GM18861 (cell line): ENCODE data around the gene MAPKAP1.

Experiments
- ATAC-seq: cut with Tn5 transposase; IDR thresholded peaks from one replicate; pipeline ENCODE4 v1.9.1; 2021; ENCODE audit not compliant: unreplicated experiment

The MAPKAP1 gene

DNA sequence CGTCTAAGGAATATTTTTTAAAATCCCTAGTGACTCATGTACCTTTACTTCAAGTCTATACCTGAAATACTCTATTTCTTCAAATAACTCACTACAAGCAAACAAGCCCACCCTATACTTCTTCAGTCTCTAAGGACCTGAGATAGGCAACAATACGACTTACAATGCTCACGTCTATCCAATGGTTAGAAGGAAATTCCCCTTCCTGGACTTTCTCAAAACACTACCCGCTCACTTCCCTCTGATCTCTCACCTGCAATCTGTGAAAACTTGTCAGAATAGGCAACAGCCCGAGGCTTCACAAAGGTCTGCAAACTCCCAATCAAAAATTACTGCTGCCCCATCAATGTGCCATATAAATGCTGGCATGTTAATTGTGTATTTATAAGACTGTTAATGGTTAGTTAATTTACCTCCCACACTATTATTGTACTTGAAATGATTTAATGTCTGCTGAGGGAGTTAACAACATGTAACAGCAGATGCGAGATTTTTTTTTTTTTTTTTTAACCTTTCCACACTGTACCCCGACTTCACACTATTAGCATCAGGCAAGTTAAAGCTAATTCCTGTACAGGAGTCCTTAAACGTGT is 27.3 kb downstream of the MAPKAP1 start:
- no peak for ATAC-seq

DNA sequence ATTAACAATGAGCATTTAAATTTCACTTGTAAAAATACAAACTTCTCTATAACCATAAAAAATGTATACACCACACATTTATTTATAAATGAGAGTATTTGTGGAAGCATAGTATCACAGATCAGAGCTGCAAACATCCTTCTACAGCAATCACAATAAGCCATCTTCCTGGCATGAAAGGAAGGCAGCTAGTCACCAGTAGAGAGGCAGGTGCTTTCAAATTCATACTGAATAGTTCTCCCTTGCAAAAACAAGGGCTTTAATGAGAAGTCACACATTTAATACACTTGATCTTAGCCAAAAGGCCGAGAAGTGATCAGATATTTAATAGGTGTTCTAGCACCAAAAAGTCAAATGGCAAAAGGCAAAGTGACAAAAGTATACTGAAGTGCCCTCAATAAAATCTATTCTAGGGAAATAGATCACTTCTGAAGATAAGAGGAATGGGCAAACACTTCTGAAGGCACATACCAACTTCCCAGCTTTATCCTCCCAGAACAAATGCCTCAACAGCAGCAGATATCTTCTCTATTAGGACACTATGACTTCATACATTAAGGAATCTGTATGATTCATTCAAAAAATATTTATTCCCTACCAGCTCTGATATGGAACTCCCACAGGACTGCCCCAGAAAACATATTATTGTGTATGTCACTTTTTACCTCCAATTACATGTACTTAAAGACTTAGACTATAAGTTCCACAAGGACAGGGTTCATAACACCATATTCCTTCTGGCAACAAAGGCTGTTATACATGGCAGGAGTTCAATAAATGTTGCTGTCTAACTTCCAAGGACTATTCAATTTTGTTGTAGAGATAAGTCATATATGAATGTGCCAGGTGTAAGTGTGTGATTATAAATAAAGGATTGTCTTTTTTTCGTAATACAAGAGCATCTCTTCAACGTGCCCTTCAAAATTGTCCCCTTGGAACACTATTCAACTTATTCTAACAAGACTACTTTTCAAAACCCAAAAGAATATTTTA is 31.7 kb downstream of the MAPKAP1 start:
- no peak for ATAC-seq

- no peak for ATAC-seq
Observed at GRCh38 chr9:125672876-125673275, 34.1 kb downstream of the MAPKAP1 start.

DNA sequence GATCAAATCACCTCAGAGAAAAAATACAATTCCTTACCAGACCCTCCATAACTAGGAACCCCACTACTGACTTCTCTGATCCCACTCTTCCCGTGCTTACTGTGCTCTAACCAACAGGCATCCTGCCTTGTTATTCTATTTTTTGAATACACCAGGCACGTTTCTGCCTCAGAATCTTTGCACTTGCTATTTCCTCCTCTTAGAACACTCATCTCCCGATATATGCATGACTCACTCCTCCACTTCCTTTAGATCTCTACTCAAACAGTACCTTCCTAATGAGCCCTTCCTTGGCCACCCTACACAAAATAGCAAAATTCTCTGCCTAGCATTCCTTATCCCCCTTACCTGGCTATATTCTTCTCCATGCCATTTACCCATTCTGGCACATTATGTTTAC is 43.9 kb downstream of the MAPKAP1 start:
- ATAC-seq, result no peak

DNA sequence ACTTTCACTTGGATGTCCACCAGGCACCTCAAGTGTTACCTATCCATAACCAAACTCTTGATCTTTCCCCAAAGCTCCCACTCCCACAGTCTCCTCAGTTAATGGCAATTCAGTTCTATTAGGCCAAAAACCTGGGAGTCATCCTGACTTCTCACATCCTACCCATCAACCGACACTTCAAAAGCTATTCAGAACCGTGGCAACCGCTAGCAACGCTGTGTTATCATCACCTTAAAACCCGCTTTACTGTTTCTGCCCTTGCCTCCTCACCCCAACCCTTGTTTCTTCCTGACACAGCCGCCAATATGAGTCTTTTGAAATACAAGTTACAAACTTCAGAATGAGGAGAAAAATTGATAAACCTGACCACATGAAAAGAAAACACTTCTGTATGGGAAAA is 46.5 kb downstream of the MAPKAP1 start:
- no peak for ATAC-seq

DNA sequence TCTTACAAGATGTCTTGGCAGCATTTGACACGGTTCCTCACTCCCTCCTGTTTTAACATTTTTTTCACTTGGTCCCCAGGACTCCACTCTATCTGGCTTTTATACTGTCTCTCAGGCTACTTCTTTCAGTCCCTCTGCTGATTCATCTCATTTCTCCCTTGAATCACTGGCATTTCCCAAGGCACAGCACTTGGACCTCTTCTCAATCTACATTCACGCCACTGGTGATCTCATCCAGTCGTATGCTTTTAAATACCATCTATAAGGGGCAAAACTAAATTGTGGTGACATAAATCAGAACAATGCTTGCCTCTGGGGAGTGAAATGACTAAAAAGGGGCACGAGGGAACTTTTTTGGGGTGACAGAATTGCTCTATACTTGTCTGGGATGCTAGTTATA is 47.1 kb downstream of the MAPKAP1 start:
- peak; percentile 49 for ATAC-seq

DNA sequence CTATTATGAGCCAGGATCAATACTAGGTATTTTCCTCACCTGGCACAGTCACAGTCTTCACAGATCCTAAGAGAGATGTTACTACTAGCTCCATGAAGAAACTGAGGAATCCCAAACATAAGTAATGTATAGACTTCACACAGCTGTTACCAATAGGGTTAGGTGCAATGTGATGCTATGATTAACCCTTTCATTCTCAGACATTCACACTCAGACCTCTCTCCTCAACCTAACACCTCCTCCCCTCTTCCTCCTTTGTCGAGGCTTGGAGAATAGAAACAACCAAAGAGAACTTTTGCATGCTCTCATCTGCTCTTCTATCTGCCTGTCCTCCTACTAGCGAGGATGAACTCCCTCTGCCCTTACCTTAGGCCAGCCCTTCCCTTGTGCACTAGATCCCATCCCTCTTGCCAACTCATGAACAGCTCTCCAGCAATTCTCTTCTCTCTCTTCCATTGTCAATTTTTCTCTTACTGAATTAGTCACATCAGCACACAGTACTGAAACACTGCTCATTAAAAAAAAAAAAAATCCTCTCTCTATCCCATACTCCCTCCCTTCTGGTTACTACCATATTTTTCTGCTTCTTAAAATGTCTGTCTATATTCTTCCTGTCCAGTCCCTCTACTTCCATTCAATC is 47.7 kb downstream of the MAPKAP1 start:
- ATAC-seq, result no peak

- ATAC-seq, result no peak
Observed at GRCh38 chr9:125656560-125656959, 50.4 kb downstream of the MAPKAP1 start.

DNA sequence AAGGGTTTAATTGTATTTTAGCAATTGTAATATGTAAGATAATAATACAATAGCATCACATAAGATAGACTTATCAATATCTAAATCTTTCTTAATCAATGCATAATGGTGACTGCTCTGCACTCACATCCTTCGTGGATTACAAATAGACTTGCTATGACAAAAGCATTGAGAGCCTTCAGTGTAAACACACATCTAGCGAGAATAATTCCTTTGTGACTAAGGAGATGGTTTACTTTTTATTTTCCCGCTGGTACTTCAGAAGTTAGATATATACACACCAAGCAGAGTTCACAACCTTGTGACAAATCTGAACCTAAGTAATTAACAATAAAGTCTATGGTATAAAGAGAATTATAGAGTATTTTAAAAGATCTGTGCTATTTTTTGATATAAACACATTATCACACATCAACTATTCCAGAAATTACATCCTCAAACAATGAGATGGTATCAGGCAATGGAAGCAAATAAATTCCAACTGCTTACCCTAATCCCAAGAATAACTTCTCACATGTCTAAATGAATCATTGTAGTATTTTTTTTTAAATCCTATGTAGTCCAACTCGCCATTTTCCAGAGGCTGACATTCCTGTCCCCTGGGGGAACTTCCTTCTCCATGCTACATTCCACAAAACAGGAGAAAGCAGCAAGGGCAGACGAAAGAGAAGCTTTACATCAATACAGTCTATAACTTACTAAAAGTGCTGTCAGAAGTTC is 51.2 kb downstream of the MAPKAP1 start:
- ATAC-seq, result no peak

DNA sequence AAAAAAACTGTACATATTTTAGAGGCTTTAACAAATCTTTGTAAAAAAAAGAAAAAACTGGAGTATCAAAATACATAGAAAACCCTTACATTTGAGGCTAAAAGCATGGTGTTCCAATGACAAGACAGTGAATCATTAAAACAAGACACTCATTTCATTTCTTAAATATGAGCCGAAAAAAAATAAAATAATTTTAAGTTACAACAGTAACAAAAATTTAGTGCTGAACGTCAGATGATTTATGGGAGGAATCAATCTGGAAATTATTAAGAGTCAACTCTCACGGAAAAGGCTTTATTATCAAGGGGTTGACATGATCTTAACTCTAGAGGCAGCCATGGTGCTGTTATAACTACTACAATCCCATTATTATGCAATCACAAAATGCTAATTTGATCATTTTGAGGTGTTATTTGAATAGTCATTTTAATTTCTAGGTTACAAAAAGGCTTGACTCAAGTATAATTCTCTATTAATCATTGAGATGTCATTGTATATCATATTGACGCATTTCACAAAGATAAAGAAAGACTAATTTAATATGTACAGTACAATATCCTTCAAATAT is 51.9 kb downstream of the MAPKAP1 start:
- ATAC-seq, result no peak

GRCh38 chr9:125654121-125654520 is 52.9 kb downstream of the MAPKAP1 start:
- ATAC-seq, result no peak

GRCh38 chr9:125653325-125653724 is 53.7 kb downstream of the MAPKAP1 start:
- no peak for ATAC-seq

- no peak for ATAC-seq
Observed at GRCh38 chr9:125652759-125653158, 54.2 kb downstream of the MAPKAP1 start.

DNA sequence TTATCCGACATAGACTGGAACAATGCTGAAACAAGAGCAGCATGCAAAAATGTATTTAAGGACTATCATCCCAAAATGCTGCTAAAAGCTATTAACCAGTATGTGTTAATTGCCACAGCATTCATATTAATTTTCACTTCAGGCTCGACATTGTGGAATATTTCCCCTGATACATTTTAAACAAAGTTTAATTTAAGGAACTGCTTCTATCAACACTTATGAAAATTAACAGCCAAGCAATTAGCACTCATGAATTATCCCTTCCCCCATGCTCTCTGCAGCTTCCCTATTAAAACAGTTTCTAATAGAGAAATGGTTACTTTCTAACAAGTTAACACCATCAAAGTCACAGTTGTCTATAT is 54.8 kb downstream of the MAPKAP1 start:
- no peak for ATAC-seq

GRCh38 chr9:125651576-125652232 is 55.3 kb downstream of the MAPKAP1 start:
- ATAC-seq, result no peak

DNA sequence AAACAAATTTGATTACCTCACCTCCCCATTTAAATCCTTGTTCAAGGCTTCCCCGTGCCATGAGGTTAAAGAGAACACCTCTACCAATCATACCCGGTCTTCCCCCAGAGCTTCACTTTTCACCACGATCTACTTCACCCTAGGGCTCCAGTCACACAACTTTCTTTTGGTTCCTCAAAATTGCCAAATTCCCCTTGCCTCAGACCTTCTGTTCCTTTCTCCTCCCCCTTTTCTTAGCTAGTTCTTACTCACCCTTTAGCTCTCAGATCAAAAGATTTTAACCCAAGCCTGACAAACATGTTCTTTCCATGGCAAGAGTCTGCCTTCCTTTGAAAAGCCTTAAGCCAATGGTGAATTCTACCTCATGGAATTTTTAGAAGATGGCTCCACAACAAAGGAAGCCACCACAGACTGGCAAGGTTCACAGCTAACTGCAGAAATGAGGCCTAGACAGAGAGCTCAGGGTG is 56.7 kb downstream of the MAPKAP1 start:
- ATAC-seq, result peak; percentile 58

DNA sequence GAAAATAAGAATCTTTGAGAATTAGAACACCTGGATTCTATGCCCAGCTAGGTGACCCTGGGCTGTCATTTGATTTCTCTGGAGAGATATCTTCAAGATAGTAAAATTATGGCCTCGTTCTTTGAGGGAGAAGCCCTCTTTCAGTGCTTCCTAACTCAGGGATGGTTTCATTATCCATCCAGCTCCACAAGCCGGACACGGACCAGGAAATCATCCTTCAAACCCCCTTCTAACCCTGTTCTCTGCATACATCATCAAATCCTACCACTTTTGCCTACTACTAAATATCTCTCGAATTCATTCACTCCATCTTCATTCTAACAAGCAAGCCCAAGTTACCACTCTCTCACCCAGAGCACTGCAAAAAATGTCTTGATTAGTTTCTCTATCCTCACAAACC is 57.2 kb downstream of the MAPKAP1 start:
- ATAC-seq, result no peak

GRCh38 chr9:125649315-125649714 is 57.7 kb downstream of the MAPKAP1 start:
- ATAC-seq, result no peak

GRCh38 chr9:125648294-125648693 is 58.7 kb downstream of the MAPKAP1 start:
- no peak for ATAC-seq

- peak; percentile 28 for ATAC-seq
Observed at GRCh38 chr9:125646621-125647100, 60.3 kb downstream of the MAPKAP1 start.
